Measurements from ENCODE around the gene TCEAL1. TPM values are rescaled to one million over a fixed set of nuclear protein-coding genes. Genes with fewer than 3 reads are reported as not detected.

Gene TCEAL1
- total and polyA plus RNA-seq, 2 of the 13 experiments (the other 11 are each of a cell fraction or from before 2014, with no cell fraction given) = 11.2 to 14.8 TPM

DNA sequence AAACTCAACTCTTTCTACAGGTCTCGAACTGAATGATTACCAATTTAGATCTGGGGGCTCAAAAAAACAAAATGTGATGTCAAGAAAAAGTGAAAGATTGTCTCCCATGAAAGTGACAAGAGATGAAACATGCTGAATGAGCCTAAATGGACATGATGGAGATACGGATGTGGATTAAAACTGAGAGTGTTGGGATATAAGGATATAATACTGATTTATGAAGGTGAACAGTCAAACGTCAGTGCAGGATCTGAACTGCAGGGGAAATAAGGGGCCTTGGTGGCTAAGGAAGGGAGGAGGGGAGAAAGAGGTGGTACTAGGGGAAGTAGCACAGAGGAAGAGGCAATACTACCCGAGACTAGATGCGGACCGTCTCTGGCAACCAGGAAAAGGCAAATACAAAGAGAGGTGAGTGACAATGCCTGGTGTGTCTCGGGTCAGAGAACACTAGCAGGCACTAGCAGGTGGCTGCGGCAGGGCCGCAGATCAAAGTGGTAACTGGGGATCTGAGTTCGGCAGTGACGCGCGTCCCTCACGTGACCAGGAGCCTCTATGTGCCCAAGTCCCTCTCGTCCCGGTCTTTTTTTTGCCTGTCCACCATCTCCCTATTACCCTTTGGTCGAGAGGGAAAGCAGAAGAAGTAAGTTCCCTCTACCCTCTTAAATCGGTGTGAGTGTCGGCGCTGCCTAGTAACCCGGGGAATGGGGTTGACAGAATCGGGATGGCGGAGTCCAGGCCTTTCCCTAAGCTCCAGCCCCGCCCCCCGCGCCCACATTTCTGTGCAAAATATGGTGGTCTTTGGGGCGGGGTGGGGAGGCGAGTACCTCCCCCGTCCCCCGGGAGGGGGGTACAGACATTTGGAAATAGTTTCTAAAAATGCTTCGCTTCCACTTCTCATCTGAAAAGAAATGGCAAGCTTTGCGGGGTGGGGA is at the start of gene TCEAL1 (continued):
- TF ChIP-seq, protein P1, sequence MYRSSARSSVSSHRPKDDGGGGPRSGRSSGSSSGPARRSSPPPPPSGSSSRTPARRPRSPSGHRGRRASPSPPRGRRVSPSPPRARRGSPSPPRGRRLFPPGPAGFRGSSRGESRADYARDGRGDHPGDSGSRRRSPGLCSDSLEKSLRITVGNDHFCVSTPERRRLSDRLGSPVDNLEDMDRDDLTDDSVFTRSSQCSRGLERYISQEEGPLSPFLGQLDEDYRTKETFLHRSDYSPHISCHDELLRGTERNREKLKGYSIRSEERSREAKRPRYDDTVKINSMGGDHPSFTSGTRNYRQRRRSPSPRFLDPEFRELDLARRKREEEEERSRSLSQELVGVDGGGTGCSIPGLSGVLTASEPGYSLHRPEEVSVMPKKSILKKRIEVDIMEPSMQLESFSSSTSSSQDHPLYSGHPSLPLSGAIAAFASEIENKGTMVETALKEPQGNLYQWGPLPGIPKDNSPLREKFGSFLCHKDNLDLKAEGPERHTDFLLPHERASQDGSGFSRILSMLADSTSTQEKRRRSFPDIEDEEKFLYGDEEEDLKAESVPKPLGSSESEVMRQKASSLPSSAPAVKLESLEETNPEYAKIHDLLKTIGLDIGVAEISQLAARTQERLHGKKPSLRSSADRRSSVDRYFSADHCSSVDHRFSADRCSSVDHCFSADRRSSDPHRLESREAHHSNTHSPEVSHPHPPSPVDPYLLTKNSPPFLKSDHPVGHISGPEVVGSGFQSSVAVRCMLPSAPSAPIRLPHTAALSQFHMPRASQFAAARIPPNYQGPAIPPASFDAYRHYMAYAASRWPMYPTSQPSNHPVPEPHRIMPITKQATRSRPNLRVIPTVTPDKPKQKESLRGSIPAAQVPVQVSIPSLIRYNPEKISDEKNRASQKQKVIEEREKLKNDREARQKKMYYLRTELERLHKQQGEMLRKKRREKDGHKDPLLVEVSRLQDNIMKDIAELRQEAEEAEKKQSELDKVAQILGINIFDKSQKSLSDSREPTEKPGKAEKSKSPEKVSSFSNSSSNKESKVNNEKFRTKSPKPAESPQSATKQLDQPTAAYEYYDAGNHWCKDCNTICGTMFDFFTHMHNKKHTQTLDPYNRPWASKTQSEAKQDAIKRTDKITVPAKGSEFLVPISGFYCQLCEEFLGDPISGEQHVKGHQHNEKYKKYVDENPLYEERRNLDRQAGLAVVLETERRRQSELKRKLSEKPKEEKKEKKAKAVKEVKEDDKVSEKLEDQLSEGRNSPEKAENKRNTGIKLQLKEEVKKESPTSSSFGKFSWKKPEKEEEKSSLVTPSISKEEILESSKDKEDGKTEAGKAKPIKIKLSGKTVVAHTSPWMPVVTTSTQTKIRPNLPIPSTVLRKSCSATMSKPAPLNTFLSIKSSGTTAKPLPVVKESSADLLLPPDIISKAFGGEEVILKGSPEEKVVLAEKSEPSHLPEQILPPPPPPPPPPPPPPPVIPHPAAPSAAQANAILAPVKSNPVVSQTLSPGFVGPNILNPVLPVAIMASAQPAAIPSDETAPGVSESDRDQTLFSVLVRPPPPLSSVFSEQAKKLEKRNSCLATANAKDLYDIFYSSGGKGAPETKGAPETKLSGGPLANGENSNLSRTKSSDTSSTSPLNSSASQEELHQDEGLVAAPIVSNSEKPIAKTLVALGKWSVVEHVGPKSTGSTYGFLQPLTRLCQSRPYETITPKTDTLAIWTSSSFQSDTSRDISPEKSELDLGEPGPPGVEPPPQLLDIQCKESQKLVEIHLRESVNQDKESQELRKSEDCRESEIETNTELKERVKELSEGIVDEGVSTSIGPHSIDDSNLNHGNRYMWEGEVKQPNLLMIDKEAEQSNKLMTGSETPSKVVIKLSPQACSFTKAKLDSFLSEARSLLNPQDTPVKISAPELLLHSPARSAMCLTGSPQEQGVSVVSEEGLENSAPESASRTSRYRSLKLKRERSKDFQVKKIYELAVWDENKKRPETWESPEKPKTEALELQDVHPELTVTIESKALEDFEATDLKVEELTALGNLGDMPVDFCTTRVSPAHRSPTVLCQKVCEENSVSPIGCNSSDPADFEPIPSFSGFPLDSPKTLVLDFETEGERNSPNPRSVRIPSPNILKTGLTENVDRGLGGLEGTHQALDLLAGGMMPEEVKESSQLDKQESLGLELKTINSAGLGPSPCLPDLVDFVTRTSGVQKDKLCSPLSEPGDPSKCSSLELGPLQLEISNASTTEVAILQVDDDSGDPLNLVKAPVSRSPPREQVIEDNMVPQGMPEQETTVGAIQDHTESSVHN (CRISPR knock-in tag; IDR thresholded peaks at IDR 0.05) = no peak
- TF ChIP-seq, protein P2, sequence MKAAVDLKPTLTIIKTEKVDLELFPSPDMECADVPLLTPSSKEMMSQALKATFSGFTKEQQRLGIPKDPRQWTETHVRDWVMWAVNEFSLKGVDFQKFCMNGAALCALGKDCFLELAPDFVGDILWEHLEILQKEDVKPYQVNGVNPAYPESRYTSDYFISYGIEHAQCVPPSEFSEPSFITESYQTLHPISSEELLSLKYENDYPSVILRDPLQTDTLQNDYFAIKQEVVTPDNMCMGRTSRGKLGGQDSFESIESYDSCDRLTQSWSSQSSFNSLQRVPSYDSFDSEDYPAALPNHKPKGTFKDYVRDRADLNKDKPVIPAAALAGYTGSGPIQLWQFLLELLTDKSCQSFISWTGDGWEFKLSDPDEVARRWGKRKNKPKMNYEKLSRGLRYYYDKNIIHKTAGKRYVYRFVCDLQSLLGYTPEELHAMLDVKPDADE (CRISPR knock-in tag; IDR thresholded peaks at IDR 0.05) = no peak
- TF ChIP-seq BHLHE40 (IDR thresholded peaks at IDR 0.05; ENCODE audit: low read length) (peak; percentile 87), TARDBP (CRISPR knock-in tag; IDR thresholded peaks at IDR 0.05) (peak; percentile 24; the same call in 1 of the 2 replicates), POLR2A (IDR thresholded peaks at IDR 0.05; ENCODE audit: insufficient read depth in 1 of 2, low read depth in 2 of 2, low read length in 2 of 2) (peak; percentile 35 to 61; a peak in 3 of 4 replicates), SMYD3 (CRISPR knock-in tag; IDR thresholded peaks at IDR 0.05) (0 out of 2 replicates have a peak, but pooled peaks have one; percentile 21), MEIS2 (CRISPR knock-in tag; IDR thresholded peaks at IDR 0.05) (0 out of 2 replicates have a peak, but pooled peaks have one; percentile 19), ELF4 (CRISPR knock-in tag; IDR thresholded peaks at IDR 0.05; ENCODE audit: borderline replicate concordance) (no peak), KLF15 (CRISPR knock-in tag; IDR thresholded peaks at IDR 0.05; ENCODE audit: borderline replicate concordance) (no peak), CREB1 (IDR thresholded peaks at IDR 0.05) (peak; percentile 38; the same call in 1 of the 2 replicates), CREB1 (CRISPR knock-in tag; IDR thresholded peaks at IDR 0.05) (no peak), ZNF75D (CRISPR knock-in tag; IDR thresholded peaks at IDR 0.05; ENCODE audit: borderline replicate concordance) (no peak), SOX5 (CRISPR knock-in tag; IDR thresholded peaks at IDR 0.05; ENCODE audit: borderline replicate concordance) (peak; percentile 22; the same call in 1 of the 2 replicates)
- TF ChIP-seq, protein P3, sequence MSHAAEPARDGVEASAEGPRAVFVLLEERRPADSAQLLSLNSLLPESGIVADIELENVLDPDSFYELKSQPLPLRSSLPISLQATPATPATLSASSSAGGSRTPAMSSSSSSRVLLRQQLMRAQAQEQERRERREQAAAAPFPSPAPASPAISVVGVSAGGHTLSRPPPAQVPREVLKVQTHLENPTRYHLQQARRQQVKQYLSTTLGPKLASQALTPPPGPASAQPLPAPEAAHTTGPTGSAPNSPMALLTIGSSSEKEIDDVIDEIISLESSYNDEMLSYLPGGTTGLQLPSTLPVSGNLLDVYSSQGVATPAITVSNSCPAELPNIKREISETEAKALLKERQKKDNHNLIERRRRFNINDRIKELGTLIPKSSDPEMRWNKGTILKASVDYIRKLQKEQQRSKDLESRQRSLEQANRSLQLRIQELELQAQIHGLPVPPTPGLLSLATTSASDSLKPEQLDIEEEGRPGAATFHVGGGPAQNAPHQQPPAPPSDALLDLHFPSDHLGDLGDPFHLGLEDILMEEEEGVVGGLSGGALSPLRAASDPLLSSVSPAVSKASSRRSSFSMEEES (CRISPR knock-in tag; IDR thresholded peaks at IDR 0.05) = peak; percentile 39; the same call in 1 of the 2 replicates
- TF ChIP-seq, protein P4, sequence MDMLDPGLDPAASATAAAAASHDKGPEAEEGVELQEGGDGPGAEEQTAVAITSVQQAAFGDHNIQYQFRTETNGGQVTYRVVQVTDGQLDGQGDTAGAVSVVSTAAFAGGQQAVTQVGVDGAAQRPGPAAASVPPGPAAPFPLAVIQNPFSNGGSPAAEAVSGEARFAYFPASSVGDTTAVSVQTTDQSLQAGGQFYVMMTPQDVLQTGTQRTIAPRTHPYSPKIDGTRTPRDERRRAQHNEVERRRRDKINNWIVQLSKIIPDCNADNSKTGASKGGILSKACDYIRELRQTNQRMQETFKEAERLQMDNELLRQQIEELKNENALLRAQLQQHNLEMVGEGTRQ (IDR thresholded peaks at IDR 0.05; ENCODE audit: low read depth, low read length) = peak; percentile 88
- TF ChIP-seq, protein P4 (CRISPR knock-in tag; IDR thresholded peaks at IDR 0.05; ENCODE audit: borderline replicate concordance) = peak; percentile 93; the same call in 1 of the 2 replicates
